ENCODE measurements around the gene SLC41A3. TPM values are rescaled to one million over a fixed set of nuclear protein-coding genes. Genes with fewer than 3 reads are reported as not detected.
"Not testable (repeated sequence)": the region's sequence is repeated elsewhere in the genome, so short reads cannot be mapped to it uniquely, and the experiment has no call there.

Gene SLC41A3
- total RNA-seq, 1 donor from 2014 or later, result 31.6 TPM

- Histone ChIP-seq H3K36me3 (ENCODE audit: insufficient read depth, low read length) (no peaks in the 10 kb centered on the region), H3K27ac (ENCODE audit: low read depth, low read length) (no peak overlapping the region), H3K4me2 (ENCODE audit: low read length) (no peak overlapping the region), H3K79me2 (ENCODE audit: insufficient read depth, low read length) (no peaks in the 10 kb centered on the region), H3K9me3 (ENCODE audit: insufficient read depth, low read depth, low read length) (no peaks in the 10 kb centered on the region), H3K9ac (ENCODE audit: low read length) (no peak overlapping the region), H3K4me1 (ENCODE audit: insufficient read depth, low read length) (no peaks in the 10 kb centered on the region), H3K27me3 (ENCODE audit: insufficient read depth, low read length) (no peaks in the 10 kb centered on the region), H2AFZ (ENCODE audit: low read depth, low read length) (no peak overlapping the region), H4K20me1 (ENCODE audit: insufficient read depth, low read length) (no peaks in the 10 kb centered on the region), H3K4me3 (ENCODE audit: insufficient read depth, low read depth, low read length) (no peak overlapping the region)
- DNase-seq (ENCODE audit: low read depth) (no peak), FAIRE-seq (no peak)
- H3K4me3 Mint-ChIP-seq (ENCODE audit: unreplicated experiment), result no peak overlapping the region
- TF ChIP-seq EZH2 (IDR thresholded peaks at IDR 0.05; ENCODE audit: insufficient read depth, low read length), result no peak
- no peak for TF ChIP-seq CTCF (IDR thresholded peaks at IDR 0.05; ENCODE audit: insufficient read depth, low read depth, low read length)
- H3K9me3 Mint-ChIP-seq (ENCODE audit: unreplicated experiment), result peaks cover 14% of the 10 kb centered on the region
- no peaks in the 10 kb centered on the region for H3K27me3 Mint-ChIP-seq (ENCODE audit: low read depth, unreplicated experiment)
- H3K4me1 Mint-ChIP-seq (ENCODE audit: low read depth, unreplicated experiment), result no peaks in the 10 kb centered on the region
- H3K36me3 Mint-ChIP-seq (ENCODE audit: low read depth, unreplicated experiment), result peaks cover 4% of the 10 kb centered on the region
- no peak overlapping the region for H3K27ac Mint-ChIP-seq (ENCODE audit: unreplicated experiment)
Observed at GRCh38 chr3:126076140-126076539, 7.8 kb downstream of the SLC41A3 start.

- no peaks in the 10 kb centered on the region for H3K4me1 ChIP-seq (ENCODE audit: insufficient read depth, low read length)
- H3K4me2 ChIP-seq (ENCODE audit: low read length), result no peak overlapping the region
- no peaks in the 10 kb centered on the region for H3K79me2 ChIP-seq (ENCODE audit: insufficient read depth, low read length)
- H3K4me3 ChIP-seq (ENCODE audit: insufficient read depth, low read depth, low read length), result no peak overlapping the region
- H3K9me3 Mint-ChIP-seq (ENCODE audit: unreplicated experiment), result peaks cover 11% of the 10 kb centered on the region
- no peaks in the 10 kb centered on the region for H3K4me1 Mint-ChIP-seq (ENCODE audit: low read depth, unreplicated experiment)
- peaks cover 5% of the 10 kb centered on the region for H3K36me3 Mint-ChIP-seq (ENCODE audit: low read depth, unreplicated experiment)
- H3K27ac ChIP-seq (ENCODE audit: low read depth, low read length), result no peak overlapping the region
- no peak overlapping the region for H3K9ac ChIP-seq (ENCODE audit: low read length)
- TF ChIP-seq CTCF (IDR thresholded peaks at IDR 0.05; ENCODE audit: insufficient read depth, low read depth, low read length) (no peak), EZH2 (IDR thresholded peaks at IDR 0.05; ENCODE audit: insufficient read depth, low read length) (no peak)
- no peaks in the 10 kb centered on the region for H3K36me3 ChIP-seq (ENCODE audit: insufficient read depth, low read length)
- DNase-seq (ENCODE audit: low read depth) (no peak), FAIRE-seq (no peak)
- H3K27me3 ChIP-seq (ENCODE audit: insufficient read depth, low read length), result no peaks in the 10 kb centered on the region
- H3K9me3 ChIP-seq (ENCODE audit: insufficient read depth, low read depth, low read length), result no peaks in the 10 kb centered on the region
- H3K27me3 Mint-ChIP-seq (ENCODE audit: low read depth, unreplicated experiment), result no peaks in the 10 kb centered on the region
- H2AFZ ChIP-seq (ENCODE audit: low read depth, low read length), result no peak overlapping the region
- H3K27ac Mint-ChIP-seq (ENCODE audit: unreplicated experiment), result no peak overlapping the region
- no peak overlapping the region for H3K4me3 Mint-ChIP-seq (ENCODE audit: unreplicated experiment)
- H4K20me1 ChIP-seq (ENCODE audit: insufficient read depth, low read length), result no peaks in the 10 kb centered on the region
Observed at GRCh38 chr3:126070146-126070545, 13.8 kb downstream of the SLC41A3 start.

- no peak for TF ChIP-seq CTCF (IDR thresholded peaks at IDR 0.05; ENCODE audit: insufficient read depth, low read depth, low read length)
- TF ChIP-seq EZH2 (IDR thresholded peaks at IDR 0.05; ENCODE audit: insufficient read depth, low read length), result no peak
- Histone ChIP-seq H3K27ac (ENCODE audit: low read depth, low read length) (no peak overlapping the region), H3K4me3 (ENCODE audit: insufficient read depth, low read depth, low read length) (no peak overlapping the region), H4K20me1 (ENCODE audit: insufficient read depth, low read length) (no peaks in the 10 kb centered on the region), H3K4me2 (ENCODE audit: low read length) (no peak overlapping the region), H3K79me2 (ENCODE audit: insufficient read depth, low read length) (no peaks in the 10 kb centered on the region), H3K4me1 (ENCODE audit: insufficient read depth, low read length) (no peaks in the 10 kb centered on the region), H3K27me3 (ENCODE audit: insufficient read depth, low read length) (no peaks in the 10 kb centered on the region), H3K9ac (ENCODE audit: low read length) (no peak overlapping the region), H2AFZ (ENCODE audit: low read depth, low read length) (no peak overlapping the region), H3K36me3 (ENCODE audit: insufficient read depth, low read length) (no peaks in the 10 kb centered on the region), H3K9me3 (ENCODE audit: insufficient read depth, low read depth, low read length) (no peaks in the 10 kb centered on the region)
- DNase-seq (ENCODE audit: low read depth) (no peak), FAIRE-seq (no peak)
- peaks cover 2% of the 10 kb centered on the region for H3K9me3 Mint-ChIP-seq (ENCODE audit: unreplicated experiment)
- peaks cover 3% of the 10 kb centered on the region for H3K4me1 Mint-ChIP-seq (ENCODE audit: low read depth, unreplicated experiment)
- H3K27ac Mint-ChIP-seq (ENCODE audit: unreplicated experiment), result no peak overlapping the region
- H3K27me3 Mint-ChIP-seq (ENCODE audit: low read depth, unreplicated experiment), result no peaks in the 10 kb centered on the region
- H3K4me3 Mint-ChIP-seq (ENCODE audit: unreplicated experiment), result no peak overlapping the region
- peaks cover 2% of the 10 kb centered on the region for H3K36me3 Mint-ChIP-seq (ENCODE audit: low read depth, unreplicated experiment)
Observed at GRCh38 chr3:126067959-126068358, 16.0 kb downstream of the SLC41A3 start.

GRCh38 chr3:126066676-126067075 is 17.2 kb downstream of the SLC41A3 start:
- not testable (repeated sequence) for H3K27me3 ChIP-seq (ENCODE audit: insufficient read depth, low read length); H3K79me2 ChIP-seq (ENCODE audit: insufficient read depth, low read length); H3K4me1 Mint-ChIP-seq (ENCODE audit: low read depth, unreplicated experiment); H3K4me3 ChIP-seq (ENCODE audit: insufficient read depth, low read depth, low read length); H3K9me3 Mint-ChIP-seq (ENCODE audit: unreplicated experiment); H3K27me3 Mint-ChIP-seq (ENCODE audit: low read depth, unreplicated experiment); H3K36me3 Mint-ChIP-seq (ENCODE audit: low read depth, unreplicated experiment); H2AFZ ChIP-seq (ENCODE audit: low read depth, low read length); H3K9ac ChIP-seq (ENCODE audit: low read length); H4K20me1 ChIP-seq (ENCODE audit: insufficient read depth, low read length); H3K9me3 ChIP-seq (ENCODE audit: insufficient read depth, low read depth, low read length); H3K36me3 ChIP-seq (ENCODE audit: insufficient read depth, low read length); H3K4me2 ChIP-seq (ENCODE audit: low read length); H3K4me3 Mint-ChIP-seq (ENCODE audit: unreplicated experiment); DNase-seq (ENCODE audit: low read depth); FAIRE-seq; H3K27ac Mint-ChIP-seq (ENCODE audit: unreplicated experiment); H3K4me1 ChIP-seq (ENCODE audit: insufficient read depth, low read length); H3K27ac ChIP-seq (ENCODE audit: low read depth, low read length)
